Brain microvascular endothelial cell (primary cell): Measurements from ENCODE around the gene MRPL2.
A peak's percentile ranks its signal among the peaks of the same experiment; 100 is the strongest.

Source experiments
- DNase-seq: peaks from one replicate; pipeline ENCODE4 v3.0.0-alpha.2; 2020
- H3K27ac ChIP-seq: fragments of 250-450 bp; sonication (Bioruptor Pico); 2 replicates; pipeline ENCODE4 v1.5.1; 2020; ENCODE audit warnings: mild to moderate bottlenecking, moderate library complexity
- H3K27me3 ChIP-seq: fragments of 250-450 bp; sonication (Bioruptor Pico); replicated peaks from 2 replicates; pipeline ENCODE4 v1.5.1; 2020; ENCODE audit warnings: mild to moderate bottlenecking
- H3K36me3 ChIP-seq: fragments of 250-450 bp; sonication (Bioruptor Pico); replicated peaks from 2 replicates; pipeline ENCODE4 v1.5.1; 2020; ENCODE audit warnings: mild to moderate bottlenecking
- H3K4me3 ChIP-seq: 2 replicates; pipeline ENCODE4 v1.5.1; 2011; ENCODE audit warnings: low read depth, mild to moderate bottlenecking, control low read depth, low read length, moderate library complexity
- CTCF ChIP-seq: IDR thresholded peaks from 2 replicates; pipeline ENCODE4 v1.5.1; 2011; ENCODE audit warnings: low read depth, mild to moderate bottlenecking, moderate library complexity, low read length, control low read depth, inconsistent platforms; ENCODE audit errors: missing control alignments
- in situ Hi-C: cut with HindIII; loops from 2 replicates; pipeline ENCODE4 v1.10.0; 2017; ENCODE audit warnings: low sequenced_read_pairs, low pct_ligation_motif_present

MRPL2 gene

DNA sequence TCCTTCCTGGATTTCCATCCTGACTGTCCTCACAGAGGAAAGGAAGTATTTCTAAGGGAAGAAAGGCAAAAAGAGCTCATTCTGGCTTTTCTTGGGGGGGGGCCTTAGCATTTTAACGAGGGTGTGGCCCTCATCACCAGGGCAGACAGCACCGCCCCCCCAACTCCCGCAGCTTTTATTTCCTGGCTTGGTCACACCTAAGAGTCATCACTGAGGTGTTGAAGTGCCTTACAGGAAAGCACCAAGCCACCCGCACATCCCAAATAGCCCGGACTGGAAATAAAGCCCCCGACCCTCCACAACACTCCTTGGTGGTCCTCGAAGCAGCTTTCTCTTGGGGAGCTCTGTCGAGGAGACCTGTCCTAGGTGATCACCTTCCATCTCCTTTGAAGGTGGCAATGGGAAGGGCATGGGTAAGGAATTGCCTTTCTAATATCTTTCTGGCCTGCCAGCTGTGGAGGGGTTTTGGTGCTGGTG is 18.1 kb upstream of the MRPL2 start:
- H3K4me3 ChIP-seq = peak overlapping the region; percentile 91

DNA sequence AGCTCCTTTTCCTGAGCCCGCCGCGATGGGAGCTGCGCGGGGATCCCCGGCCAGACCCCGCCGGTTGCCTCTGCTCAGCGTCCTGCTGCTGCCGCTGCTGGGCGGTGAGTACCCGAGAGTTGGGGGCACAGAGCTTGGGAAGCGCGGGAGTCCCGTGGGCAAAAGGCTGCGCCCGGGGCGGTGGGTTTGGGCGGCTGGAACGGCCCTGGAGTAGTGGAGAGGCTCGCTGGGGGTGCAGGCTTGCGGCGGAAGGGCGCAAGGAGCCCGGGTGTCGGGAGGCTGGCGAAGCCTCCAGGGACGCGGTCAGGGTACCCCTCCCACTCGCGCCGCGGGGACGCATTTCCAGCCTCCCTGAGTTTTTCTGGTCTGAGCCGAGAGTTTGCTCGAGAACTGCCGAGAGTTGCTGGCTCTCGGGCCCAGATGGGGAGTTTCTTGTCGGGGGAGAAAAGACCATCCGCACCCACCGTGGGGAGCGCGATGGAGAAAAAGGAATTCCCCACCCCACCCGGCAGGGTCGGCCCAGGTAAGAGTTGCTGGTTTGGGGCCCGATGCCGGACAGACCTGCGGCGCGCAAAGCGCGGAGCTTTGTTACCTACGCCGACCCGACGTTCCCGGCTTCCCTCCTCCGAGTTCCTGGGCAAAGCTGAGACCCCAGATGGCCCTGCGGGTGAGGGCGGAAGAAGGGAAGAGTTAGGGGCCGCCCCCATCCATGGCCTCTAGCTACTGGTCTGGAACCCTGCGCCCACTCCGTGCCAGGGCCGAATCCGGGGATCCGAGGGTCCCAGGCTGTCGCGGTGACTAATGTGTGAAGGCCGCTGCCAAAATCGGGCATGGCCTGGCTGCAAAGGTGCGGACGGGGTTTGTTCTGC is 17.5 kb upstream of the MRPL2 start:
- Histone ChIP-seq H3K27ac (peak overlapping the region; percentile 49), H3K36me3 (no peaks in the 10 kb centered on the region), H3K27me3 (no peaks in the 10 kb centered on the region), H3K4me3 (peak overlapping the region; percentile 91)
- peak; percentile 36 for DNase-seq
- in situ Hi-C loops = no loop called here
- TF ChIP-seq CTCF = no peak

More for the DNA sequence above, 18.1 kb upstream of the MRPL2 start:
- Histone ChIP-seq H3K27me3 (no peaks in the 10 kb centered on the region), H3K27ac (no peak overlapping the region), H3K36me3 (no peaks in the 10 kb centered on the region)
- no peak for DNase-seq
- in situ Hi-C loops = no loop called here
- TF ChIP-seq CTCF = no peak

DNA sequence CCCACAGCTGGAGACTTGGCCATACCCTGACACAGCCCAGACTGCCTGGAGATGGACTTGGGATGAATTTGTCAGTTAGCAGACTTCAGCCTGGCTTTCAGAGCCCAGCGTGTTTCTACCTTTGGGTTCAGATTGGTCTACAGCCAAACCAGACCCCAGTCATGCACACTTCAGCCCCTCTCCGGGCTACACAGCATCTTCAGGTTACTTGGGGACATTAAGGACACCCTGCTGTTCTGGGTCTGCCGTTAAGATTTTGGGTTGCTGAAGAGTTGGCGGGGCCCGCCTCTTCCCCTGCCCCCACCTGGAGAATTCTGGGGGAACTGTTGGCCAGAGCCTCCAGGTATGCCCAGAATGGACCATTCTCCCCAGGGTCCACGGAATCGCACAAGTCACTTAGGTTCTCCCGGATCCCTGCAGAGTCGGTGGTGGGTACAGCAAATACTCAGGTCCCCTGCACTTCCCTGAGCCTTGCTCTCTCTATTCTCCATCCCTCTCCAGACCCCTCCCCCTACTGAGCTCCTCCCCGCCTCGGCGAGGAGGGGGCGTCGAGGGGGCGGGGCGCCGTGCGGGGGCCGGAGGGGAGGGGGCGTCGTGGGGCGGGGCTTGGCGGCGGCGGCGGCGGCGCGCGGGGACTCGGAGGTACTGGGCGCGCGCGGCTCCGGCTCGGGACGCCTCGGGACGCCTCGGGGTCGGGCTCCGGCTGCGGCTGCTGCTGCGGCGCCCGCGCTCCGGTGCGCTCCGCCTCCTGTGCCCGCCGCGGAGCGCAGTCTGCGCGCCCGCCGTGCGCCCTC is 16.6 kb upstream of the MRPL2 start, which contains the start of gene PTK7:
TSS of gene PTK7 (plus strand) at position 645 of the 794 bp plus-strand sequence. CDS start 175 bp downstream, outside the sequence.
- peak within 1 kb of the TSS; percentile 49 for H3K27ac ChIP-seq
- in situ Hi-C loops = no loop called here
- DNase-seq = no peak

DNA sequence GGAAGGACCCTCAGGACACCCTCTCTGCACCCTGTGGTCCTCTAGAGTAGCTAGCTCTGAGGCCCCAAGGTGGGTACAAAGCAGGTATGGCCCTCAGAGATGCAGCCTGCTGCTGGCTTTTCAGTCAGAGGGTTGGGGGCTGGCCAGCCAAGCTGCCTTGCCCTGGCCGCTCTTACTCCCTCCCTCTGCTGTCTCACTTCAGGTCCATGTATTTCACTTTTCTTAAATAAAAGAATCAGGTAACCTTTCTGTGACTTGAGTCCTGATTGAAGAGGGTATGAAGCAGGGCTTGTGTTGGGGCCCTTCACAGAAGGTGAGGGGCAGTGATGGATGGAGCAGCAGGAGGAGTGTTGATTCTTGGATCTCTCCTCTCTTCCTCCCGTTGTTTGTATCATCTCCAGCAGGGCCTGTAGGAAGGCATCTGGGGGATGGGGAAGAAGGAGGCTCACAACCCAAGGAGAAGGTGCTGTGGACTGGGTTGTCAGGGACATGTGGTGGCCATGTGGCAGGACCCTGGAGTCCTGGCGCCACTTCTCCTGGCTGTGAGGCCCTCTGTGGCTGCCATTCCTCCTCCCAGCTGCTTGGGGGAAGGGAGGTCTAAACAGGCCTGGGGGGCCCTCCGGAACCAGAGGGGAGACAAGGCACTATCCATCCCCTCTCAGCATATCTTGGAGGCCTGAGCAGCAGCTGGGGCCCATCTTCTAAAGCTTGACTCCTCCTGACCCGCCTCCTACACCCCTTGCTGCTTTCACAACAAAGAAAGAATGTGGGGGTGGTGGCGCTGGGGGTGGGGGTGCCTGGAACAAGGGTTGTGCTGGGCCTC is 15.8 kb upstream of the MRPL2 start:
- Histone ChIP-seq H3K27me3 (no peaks in the 10 kb centered on the region), H3K4me3 (peak overlapping the region; percentile 91), H3K36me3 (no peaks in the 10 kb centered on the region), H3K27ac (peak overlapping the region; percentile 36)
- TF ChIP-seq CTCF = no peak
- DNase-seq = peak; percentile 23
- in situ Hi-C loops = no loop called here

More for the DNA sequence above, 16.6 kb upstream of the MRPL2 start, which contains the start of gene PTK7:
- H3K36me3 ChIP-seq = no peaks in the 10 kb centered on the region
- H3K4me3 ChIP-seq = peak within 1 kb of the TSS; percentile 91
- H3K27me3 ChIP-seq = no peaks in the 10 kb centered on the region
- TF ChIP-seq CTCF = no peak

GRCh38 chr6:43070028-43070632 is 10.9 kb upstream of the MRPL2 start:
- TF ChIP-seq CTCF = peak; percentile 73
- Histone ChIP-seq H3K4me3 (no peak overlapping the region), H3K36me3 (no peaks in the 10 kb centered on the region), H3K27ac (no peak overlapping the region), H3K27me3 (no peaks in the 10 kb centered on the region)
- DNase-seq = no peak
- in situ Hi-C loops = no loop called here
